HEK293 (cell line): ENCODE data around the gene PANX1.

ENCODE experiments used
- CTCF ChIA-PET: fragments of 350-600 bp; formaldehyde crosslinking; extraction: SDS; loops from one replicate; lab custom pipeline; 2021; ENCODE audit warnings: antibody characterized with exemption; lab: Yijun Ruan, JAX
- POLR2A ChIA-PET: fragments of 300-600 bp; formaldehyde crosslinking; extraction: SDS; loops from one replicate; lab custom pipeline; 2020; ENCODE audit warnings: antibody characterized with exemption, inconsistent platforms; lab: Yijun Ruan, JAX
- H3K27ac ChIP-seq: fragments of 200-500 bp; sonication (Bioruptor generic); 2 replicates; pipeline ENCODE4 v1.5.1; 2014; ENCODE audit warnings: low read depth, low read length, control low read depth, inconsistent platforms; ENCODE audit errors: extremely low read depth
- H3K36me3 ChIP-seq, 2 experiments: fragments of 200-500 bp in 1 of 2; sonication (Bioruptor generic) in 1 of 2; 1 replicate in 1 of 2; 2 replicates in 1 of 2; pipeline ENCODE4 v1.5.1; 2014 to 2017; ENCODE audit warnings: inconsistent platforms in 2 of 2, low read length in 2 of 2; ENCODE audit not compliant: control insufficient read depth in 2 of 2, insufficient read depth in 1 of 2
- H3K4me1 ChIP-seq: fragments of 200-500 bp; sonication (Bioruptor generic); 2 replicates; pipeline ENCODE4 v1.5.1; 2014; ENCODE audit warnings: mild to moderate bottlenecking, low read length, inconsistent platforms; ENCODE audit not compliant: control insufficient read depth, insufficient read depth
- H3K4me3 ChIP-seq: 2 replicates; pipeline ENCODE4 v1.5.1; 2011; ENCODE audit warnings: low read depth, mild to moderate bottlenecking, control low read depth, low read length, moderate library complexity
- H3K9me3 ChIP-seq: fragments of 200-500 bp; sonication (Bioruptor generic); 2 replicates; pipeline ENCODE4 v1.5.1; 2014; ENCODE audit warnings: low read depth, low read length, inconsistent platforms; ENCODE audit not compliant: control insufficient read depth, insufficient read depth
- AEBP2 ChIP-seq: fragments of 450-650 bp; formaldehyde crosslinking; IDR thresholded peaks from 2 replicates; pipeline ENCODE4 v1.5.1; 2016; ENCODE audit warnings: missing biosample characterization, missing genetic modification characterization, borderline replicate concordance
- BCL6B ChIP-seq: fragments of 450-650 bp; formaldehyde crosslinking; IDR thresholded peaks from 2 replicates; pipeline ENCODE4 v1.5.1; 2017; ENCODE audit warnings: missing biosample characterization, missing genetic modification characterization
- HOXA7 ChIP-seq: sonication (generic); formaldehyde crosslinking; IDR thresholded peaks from 2 replicates; pipeline ENCODE4 v1.8.1; 2022; ENCODE audit warnings: missing genetic modification reagents, borderline replicate concordance
- HOXD13 ChIP-seq: sonication (generic); formaldehyde crosslinking; IDR thresholded peaks from 2 replicates; pipeline ENCODE4 v1.8.0; 2022; ENCODE audit warnings: missing genetic modification reagents, borderline replicate concordance
- MEIS1 ChIP-seq: sonication (generic); formaldehyde crosslinking; IDR thresholded peaks from 2 replicates; pipeline ENCODE4 v1.8.1; 2022; ENCODE audit warnings: missing genetic modification reagents, mild to moderate bottlenecking, borderline replicate concordance
- PATZ1 ChIP-seq: fragments of 450-650 bp; formaldehyde crosslinking; IDR thresholded peaks from 2 replicates; pipeline ENCODE4 v1.5.1; 2016; ENCODE audit warnings: missing biosample characterization, missing genetic modification characterization
- REST ChIP-seq: fragments of 450-650 bp; formaldehyde crosslinking; IDR thresholded peaks from 2 replicates; pipeline ENCODE4 v1.5.1; 2016; ENCODE audit warnings: missing biosample characterization, missing genetic modification characterization
- ZFHX2 ChIP-seq: fragments of 450-650 bp; formaldehyde crosslinking; conservative IDR thresholded peaks from 2 replicates; pipeline ENCODE4 v1.5.1; 2016; ENCODE audit warnings: missing biosample characterization, missing genetic modification characterization
- ZFP41 ChIP-seq: fragments of 450-650 bp; formaldehyde crosslinking; IDR thresholded peaks from 2 replicates; pipeline ENCODE4 v1.5.1; 2016; ENCODE audit warnings: missing biosample characterization, missing genetic modification characterization, borderline replicate concordance
- ZFP69B ChIP-seq: fragments of 450-650 bp; formaldehyde crosslinking; IDR thresholded peaks from 2 replicates; pipeline ENCODE4 v1.5.1; 2016; ENCODE audit warnings: missing biosample characterization, missing genetic modification characterization
- ZIC2 ChIP-seq: fragments of 450-650 bp; formaldehyde crosslinking; IDR thresholded peaks from 2 replicates; pipeline ENCODE4 v1.5.1; 2016; ENCODE audit warnings: missing biosample characterization, missing genetic modification characterization
- ZNF140 ChIP-seq: fragments of 450-650 bp; formaldehyde crosslinking; IDR thresholded peaks from 2 replicates; pipeline ENCODE4 v1.5.1; 2016; ENCODE audit warnings: missing biosample characterization, missing genetic modification characterization
- ZNF19 ChIP-seq: fragments of 450-650 bp; formaldehyde crosslinking; IDR thresholded peaks from 2 replicates; pipeline ENCODE4; 2016; ENCODE audit warnings: missing biosample characterization, missing genetic modification characterization, low read depth
- ZNF202 ChIP-seq: fragments of 450-650 bp; formaldehyde crosslinking; IDR thresholded peaks from 2 replicates; pipeline ENCODE4 v1.5.1; 2016; ENCODE audit warnings: missing biosample characterization, missing genetic modification characterization, borderline replicate concordance
- ZNF214 ChIP-seq: fragments of 450-650 bp; formaldehyde crosslinking; IDR thresholded peaks from 2 replicates; pipeline ENCODE4 v1.5.1; 2017; ENCODE audit warnings: missing biosample characterization, mild to moderate bottlenecking, missing genetic modification characterization, borderline replicate concordance
- ZNF341 ChIP-seq: fragments of 450-650 bp; formaldehyde crosslinking; IDR thresholded peaks from 2 replicates; pipeline ENCODE4; 2016; ENCODE audit warnings: low read depth, missing biosample characterization, missing genetic modification characterization
- ZNF398 ChIP-seq: fragments of 450-650 bp; formaldehyde crosslinking; IDR thresholded peaks from 2 replicates; pipeline ENCODE4 v1.5.1; 2017; ENCODE audit warnings: missing biosample characterization, missing genetic modification characterization
- ZNF423 ChIP-seq: fragments of 450-650 bp; formaldehyde crosslinking; IDR thresholded peaks from 2 replicates; pipeline ENCODE4 v1.5.1; 2016; ENCODE audit warnings: missing biosample characterization, missing genetic modification characterization
- ZNF426 ChIP-seq: fragments of 450-650 bp; formaldehyde crosslinking; IDR thresholded peaks from 2 replicates; pipeline ENCODE4 v1.5.1; 2017; ENCODE audit warnings: missing biosample characterization, missing genetic modification characterization, mild to moderate bottlenecking, inconsistent platforms, moderate library complexity
- ZNF433 ChIP-seq: fragments of 450-650 bp; formaldehyde crosslinking; IDR thresholded peaks from 2 replicates; pipeline ENCODE4 v1.5.1; 2016; ENCODE audit warnings: missing biosample characterization, missing genetic modification characterization, low read depth
- ZNF555 ChIP-seq: fragments of 450-650 bp; formaldehyde crosslinking; conservative IDR thresholded peaks from 2 replicates; pipeline ENCODE4 v1.5.1; 2017; ENCODE audit warnings: missing biosample characterization, mild to moderate bottlenecking, missing genetic modification characterization, inconsistent platforms
- TF ChIP-seq, protein P1 (sequence below): fragments of 450-650 bp; formaldehyde crosslinking; IDR thresholded peaks from 2 replicates; pipeline ENCODE4 v1.5.1; 2017; ENCODE audit warnings: missing biosample characterization, missing genetic modification characterization
- TF ChIP-seq, protein P2 (sequence below): fragments of 450-650 bp; formaldehyde crosslinking; IDR thresholded peaks from 2 replicates; pipeline ENCODE4 v1.5.1; 2016; ENCODE audit warnings: missing biosample characterization, missing genetic modification characterization, borderline replicate concordance

Gene PANX1

DNA sequence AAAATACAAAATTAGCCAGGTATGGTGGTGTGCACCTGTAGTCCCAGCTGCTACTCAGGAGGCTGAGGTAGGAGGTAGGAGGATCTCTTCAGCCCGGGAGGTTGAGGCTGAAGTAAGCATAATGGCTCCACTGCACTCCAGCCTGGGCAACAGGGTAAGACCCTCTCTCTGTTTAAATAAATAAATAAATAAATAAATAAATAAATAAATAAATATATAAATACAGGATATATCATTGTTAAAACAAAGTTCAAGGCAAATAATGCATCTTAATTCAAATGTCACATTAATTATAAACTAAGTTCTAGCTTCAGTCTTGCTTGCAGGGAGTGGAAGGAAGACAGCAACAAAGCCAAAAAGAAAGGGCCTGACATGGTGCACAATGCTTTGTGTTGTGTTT, 44.5 kb upstream of the PANX1 start:
- no peaks in the 10 kb centered on the region for H3K9me3 ChIP-seq
- POLR2A ChIA-PET = no interaction called here
- no peak overlapping the region for H3K4me3 ChIP-seq
- CTCF ChIA-PET = no interaction called here
- H3K4me1 ChIP-seq = no peaks in the 10 kb centered on the region
- no peaks in the 10 kb centered on the region for H3K36me3 ChIP-seq
- H3K27ac ChIP-seq = no peak overlapping the region
- TF ChIP-seq ZNF398 (tag by site-specific recombination) (no peak), ZNF214 (tag by site-specific recombination) (no peak), REST (tag by site-specific recombination) (peak; percentile 41; the same call in 1 of the 2 replicates), ZNF555 (tag by site-specific recombination) (peak; percentile 60), PATZ1 (tag by site-specific recombination) (no peak), ZNF341 (no peak), ZFP69B (tag by site-specific recombination) (no peak), ZNF423 (tag by site-specific recombination) (no peak), ZNF433 (no peak), HOXD13 (CRISPR knock-in tag) (no peak), ZNF140 (peak; percentile 38; the same call in 1 of the 2 replicates), ZNF19 (tag by site-specific recombination) (0 out of 2 replicates have a peak, but pooled peaks have one; percentile 21), MEIS1 (no peak), AEBP2 (no peak), ZNF202 (peak; percentile 18; the same call in 1 of the 2 replicates), BCL6B (tag by site-specific recombination) (no peak), HOXA7 (CRISPR knock-in tag) (no peak), ZFP41 (tag by site-specific recombination) (no peak), ZIC2 (no peak), ZNF426 (peak; percentile 65), ZFHX2 (tag by site-specific recombination) (no peak)
- TF ChIP-seq, protein P1, sequence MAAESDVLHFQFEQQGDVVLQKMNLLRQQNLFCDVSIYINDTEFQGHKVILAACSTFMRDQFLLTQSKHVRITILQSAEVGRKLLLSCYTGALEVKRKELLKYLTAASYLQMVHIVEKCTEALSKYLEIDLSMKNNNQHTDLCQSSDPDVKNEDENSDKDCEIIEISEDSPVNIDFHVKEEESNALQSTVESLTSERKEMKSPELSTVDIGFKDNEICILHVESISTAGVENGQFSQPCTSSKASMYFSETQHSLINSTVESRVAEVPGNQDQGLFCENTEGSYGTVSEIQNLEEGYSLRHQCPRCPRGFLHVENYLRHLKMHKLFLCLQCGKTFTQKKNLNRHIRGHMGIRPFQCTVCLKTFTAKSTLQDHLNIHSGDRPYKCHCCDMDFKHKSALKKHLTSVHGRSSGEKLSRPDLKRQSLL (tag by site-specific recombination) = no peak
- TF ChIP-seq, protein P2, sequence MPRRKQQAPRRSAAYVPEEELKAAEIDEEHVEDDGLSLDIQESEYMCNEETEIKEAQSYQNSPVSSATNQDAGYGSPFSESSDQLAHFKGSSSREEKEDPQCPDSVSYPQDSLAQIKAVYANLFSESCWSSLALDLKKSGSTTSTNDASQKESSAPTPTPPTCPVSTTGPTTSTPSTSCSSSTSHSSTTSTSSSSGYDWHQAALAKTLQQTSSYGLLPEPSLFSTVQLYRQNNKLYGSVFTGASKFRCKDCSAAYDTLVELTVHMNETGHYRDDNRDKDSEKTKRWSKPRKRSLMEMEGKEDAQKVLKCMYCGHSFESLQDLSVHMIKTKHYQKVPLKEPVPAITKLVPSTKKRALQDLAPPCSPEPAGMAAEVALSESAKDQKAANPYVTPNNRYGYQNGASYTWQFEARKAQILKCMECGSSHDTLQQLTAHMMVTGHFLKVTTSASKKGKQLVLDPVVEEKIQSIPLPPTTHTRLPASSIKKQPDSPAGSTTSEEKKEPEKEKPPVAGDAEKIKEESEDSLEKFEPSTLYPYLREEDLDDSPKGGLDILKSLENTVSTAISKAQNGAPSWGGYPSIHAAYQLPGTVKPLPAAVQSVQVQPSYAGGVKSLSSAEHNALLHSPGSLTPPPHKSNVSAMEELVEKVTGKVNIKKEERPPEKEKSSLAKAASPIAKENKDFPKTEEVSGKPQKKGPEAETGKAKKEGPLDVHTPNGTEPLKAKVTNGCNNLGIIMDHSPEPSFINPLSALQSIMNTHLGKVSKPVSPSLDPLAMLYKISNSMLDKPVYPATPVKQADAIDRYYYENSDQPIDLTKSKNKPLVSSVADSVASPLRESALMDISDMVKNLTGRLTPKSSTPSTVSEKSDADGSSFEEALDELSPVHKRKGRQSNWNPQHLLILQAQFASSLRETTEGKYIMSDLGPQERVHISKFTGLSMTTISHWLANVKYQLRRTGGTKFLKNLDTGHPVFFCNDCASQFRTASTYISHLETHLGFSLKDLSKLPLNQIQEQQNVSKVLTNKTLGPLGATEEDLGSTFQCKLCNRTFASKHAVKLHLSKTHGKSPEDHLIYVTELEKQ (tag by site-specific recombination) = no peak
